Kidney epithelial cell (primary cell): ENCODE results near the gene NEURL4. TPM values are rescaled to one million over a fixed set of nuclear protein-coding genes. Genes with fewer than 3 reads are reported as not detected.
A peak's percentile ranks its signal among the peaks of the same experiment; 100 is the strongest.

Experiments used
- DNase-seq: peaks from one replicate; pipeline ENCODE4 v3.0.0-alpha.2; 2010; ENCODE audit warnings: low read depth
- H3K27me3 ChIP-seq: 2 replicates; pipeline ENCODE4 v1.6.0; 2011; ENCODE audit warnings: low read length; ENCODE audit not compliant: control insufficient read depth, insufficient read depth
- H3K36me3 ChIP-seq: 2 replicates; pipeline ENCODE4 v1.5.1; 2011; ENCODE audit warnings: low read length; ENCODE audit not compliant: control insufficient read depth, insufficient read depth
- H3K4me3 ChIP-seq: 2 replicates; pipeline ENCODE4 v1.5.1; 2011; ENCODE audit warnings: low read depth, mild to moderate bottlenecking, control low read depth, low read length
- CTCF ChIP-seq: IDR thresholded peaks from 2 replicates; pipeline ENCODE4 v1.5.1; 2011; ENCODE audit warnings: mild to moderate bottlenecking, moderate library complexity, low read length, control low read depth, inconsistent platforms; ENCODE audit not compliant: insufficient read depth, poor library complexity, severe bottlenecking
- total RNA-seq: library from RNA; depleted of rRNA; stranded (reverse); fragments of >200 nt; gene quantifications from 2 replicates; pipeline ENCODE4 v1.2.3, GENCODE V29; 2015

Gene NEURL4
- total RNA-seq, 1 donor from 2014 or later, result 16.3 TPM

DNA sequence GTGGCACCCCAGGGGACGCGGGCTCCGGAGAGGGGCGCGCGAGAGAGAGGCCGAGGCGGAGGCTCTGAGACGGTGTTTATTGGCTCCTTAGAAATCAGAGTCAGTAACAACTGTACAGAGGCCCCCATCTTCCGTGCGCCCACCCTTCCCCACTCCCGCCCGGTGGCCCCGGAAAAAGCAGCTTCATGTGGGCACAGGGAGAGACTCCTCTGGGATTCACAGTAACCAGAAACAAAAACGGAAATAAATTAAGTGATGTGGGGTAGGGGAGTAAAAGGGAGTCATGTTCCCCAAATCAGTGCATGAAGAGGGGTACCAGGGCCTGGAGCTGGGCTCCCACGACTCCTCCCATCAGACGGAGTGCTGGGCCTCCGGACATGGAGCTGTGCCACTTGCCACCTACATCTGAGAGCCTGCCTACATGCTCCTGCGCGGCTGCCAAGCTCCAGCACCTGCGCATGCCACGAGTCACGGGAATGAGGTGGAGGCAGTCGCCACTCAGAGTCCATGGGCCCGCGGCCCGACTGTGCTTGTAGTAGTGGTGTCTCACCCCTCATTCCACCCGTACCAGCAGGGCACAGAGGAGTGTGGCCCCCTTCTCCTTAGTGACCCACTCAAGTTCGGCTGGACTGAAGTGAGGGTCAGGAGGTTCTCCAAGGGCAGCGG, 13.4 kb downstream of the NEURL4 start:
- Histone ChIP-seq H3K27me3 (no peaks in the 10 kb centered on the region), H3K4me3 (peak overlapping the region; percentile 69), H3K36me3 (peaks cover 6% of the 10 kb centered on the region)
- no peak for TF ChIP-seq CTCF
- DNase-seq, result no peak

- no peak for TF ChIP-seq CTCF
- DNase-seq, result no peak
- H3K36me3 ChIP-seq, result peaks cover 7% of the 10 kb centered on the region
- peak within 1 kb of the TSS; percentile 69 for H3K4me3 ChIP-seq
- no peaks in the 10 kb centered on the region for H3K27me3 ChIP-seq
These were observed 14.2 kb downstream of the NEURL4 start, which contains the start of gene GPS2 for GRCh38 chr17:7314719-7315569. Gene GPS2, minus strand, starts transcription at chr17:7315360. Its CDS starts 308 bp downstream, at chr17:7315052.

GRCh38 chr17:7313890-7314718, 15.0 kb downstream of the NEURL4 start:
- Histone ChIP-seq H3K36me3 (peaks cover 10% of the 10 kb centered on the region), H3K4me3 (peak overlapping the region; percentile 69), H3K27me3 (no peaks in the 10 kb centered on the region)
- no peak for DNase-seq
- no peak for TF ChIP-seq CTCF

DNA sequence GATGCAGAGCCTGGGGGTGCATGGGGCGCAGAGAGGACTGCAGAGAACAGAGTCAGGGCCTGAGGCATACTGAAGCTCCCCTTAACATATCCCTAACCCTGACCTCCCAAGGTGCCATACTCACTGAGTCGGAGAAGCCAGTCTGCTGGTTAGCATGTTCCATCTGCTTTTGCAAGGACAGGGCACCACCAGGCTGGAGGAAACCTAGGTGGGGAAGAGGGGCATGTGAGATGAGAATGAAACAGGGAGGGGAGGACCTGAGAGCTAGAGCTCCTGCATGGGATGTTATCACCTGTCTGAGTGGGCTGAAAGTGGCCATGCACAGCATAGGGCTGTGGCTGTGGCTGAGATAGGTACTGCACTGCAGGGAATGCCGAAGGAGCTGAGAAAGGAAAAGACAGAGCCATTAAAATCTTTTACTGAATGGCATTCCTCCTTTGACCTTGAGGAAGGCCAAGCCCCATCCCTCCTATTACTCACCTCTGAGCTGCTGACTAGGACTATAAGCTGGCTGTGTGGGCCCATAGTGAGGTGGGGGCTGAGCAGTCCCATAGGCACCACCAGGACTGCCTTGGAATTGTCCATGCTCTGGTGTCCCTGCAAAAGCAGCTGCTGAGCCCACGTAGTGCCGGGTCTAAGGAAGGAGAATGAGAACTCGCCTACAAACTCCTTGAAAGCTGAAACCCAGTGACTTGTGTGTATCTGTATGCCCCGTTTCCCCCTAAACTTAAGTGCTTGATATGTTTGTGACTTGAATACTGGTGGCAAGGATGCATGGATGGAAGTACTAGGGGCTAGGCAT, 15.8 kb downstream of the NEURL4 start:
- no peak overlapping the region for H3K4me3 ChIP-seq
- no peak for DNase-seq

More for the DNA sequence above, 15.8 kb downstream of the NEURL4 start:
- no peaks in the 10 kb centered on the region for H3K27me3 ChIP-seq
- peaks cover 10% of the 10 kb centered on the region for H3K36me3 ChIP-seq
- no peak for TF ChIP-seq CTCF
